ENCODE data around the gene MAT1A. TPM values are rescaled to one million over a fixed set of nuclear protein-coding genes. Genes with fewer than 3 reads are reported as not detected.

The MAT1A gene
- total RNA-seq, 1 experiment from 2014 or later, result 2.1 TPM

DNA sequence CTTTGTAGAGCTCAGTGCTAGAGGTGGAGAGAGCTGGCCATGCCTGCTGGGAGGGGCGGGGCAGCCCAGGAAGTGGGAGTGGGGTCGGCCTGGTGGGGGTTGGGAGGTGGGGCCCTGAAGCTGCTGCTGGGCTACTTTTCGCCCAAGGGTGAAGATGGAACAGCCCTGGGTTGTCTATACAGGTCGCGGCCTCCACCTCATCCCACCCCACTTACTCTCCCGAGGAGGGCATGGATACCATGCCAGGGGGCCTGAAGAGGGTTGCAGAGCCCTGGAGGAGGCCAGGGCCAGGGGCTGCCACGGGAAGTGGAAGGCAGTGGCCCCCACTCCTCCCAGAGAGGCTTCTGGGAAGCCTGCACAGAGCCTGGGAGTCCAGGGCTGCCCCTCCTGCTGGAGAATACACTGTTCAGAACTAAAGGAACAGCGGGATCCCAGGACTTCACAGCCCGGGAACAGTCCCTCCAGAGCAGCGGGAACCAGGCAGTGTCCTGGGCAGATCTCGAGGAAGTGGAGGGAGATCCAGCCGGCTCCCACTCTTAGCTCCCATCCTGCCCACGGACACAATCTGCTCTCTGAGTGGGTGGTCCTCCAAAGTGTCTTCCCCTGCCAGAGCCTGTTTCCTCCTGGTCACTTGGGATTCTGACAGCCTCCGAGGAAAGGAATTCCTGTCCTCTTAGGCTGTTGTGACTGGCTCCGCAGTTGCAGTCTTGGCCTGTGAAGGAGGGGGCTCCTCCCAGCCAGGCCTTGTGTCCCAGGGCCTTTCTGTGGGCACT is 23.5 kb downstream of the MAT1A start:
- peak; percentile 53 for DNase-seq
- Histone ChIP-seq H3K4me1 (ENCODE audit: insufficient read depth, low read length) (peaks cover 5% of the 10 kb centered on the region; the same call in 1 of the 2 replicates), H2AFZ (ENCODE audit: low read length) (no peak overlapping the region), H4K20me1 (ENCODE audit: control insufficient read depth, insufficient read depth, insufficient read length) (no peaks in the 10 kb centered on the region), H3K79me2 (ENCODE audit: insufficient read depth, low read length) (no peaks in the 10 kb centered on the region), H3K56ac (ENCODE audit: insufficient read length, low read depth, low read length) (no peak overlapping the region), H4K5ac (ENCODE audit: insufficient read length, low read depth, low read length) (no peak overlapping the region), H3K79me1 (ENCODE audit: insufficient read depth, low read depth, low read length, poor library complexity, severe bottlenecking) (no peaks in the 10 kb centered on the region), H3K14ac (ENCODE audit: insufficient read depth, low read length) (no peak overlapping the region), H2BK20ac (ENCODE audit: low read depth, low read length, poor library complexity, severe bottlenecking) (no peak overlapping the region), H2BK12ac (ENCODE audit: insufficient read length, low read depth, low read length) (no peak overlapping the region), H3K4me2 (ENCODE audit: insufficient read depth, insufficient read length, low read length) (no peak overlapping the region), H2BK5ac (ENCODE audit: insufficient read length, low read length) (no peak overlapping the region), H4K91ac (ENCODE audit: insufficient read length, low read depth, low read length) (no peak overlapping the region), H3T11ph (ENCODE audit: low read length) (no peak overlapping the region), H3K27ac (ENCODE audit: insufficient read length, low read depth, low read length) (no peak overlapping the region), H4K8ac (replicated peaks; ENCODE audit: insufficient read length, low read depth, low read length) (no peak overlapping the region), H3K9me3 (ENCODE audit: control insufficient read depth, low read depth, low read length) (no peaks in the 10 kb centered on the region), H2BK15ac (ENCODE audit: low read depth, low read length) (no peak overlapping the region), H3K9ac (ENCODE audit: extremely low read depth, insufficient read length, low read length) (no peak overlapping the region), H3K18ac (ENCODE audit: insufficient read length, low read depth, low read length) (peak overlapping the region; percentile 44), H3K4ac (ENCODE audit: low read depth, low read length) (no peak overlapping the region), H2AK5ac (ENCODE audit: insufficient read length, low read length) (no peak overlapping the region), H3K27me3 (ENCODE audit: insufficient read depth, low read length) (no peaks in the 10 kb centered on the region), H2BK120ac (ENCODE audit: low read depth, low read length, poor library complexity, severe bottlenecking) (no peak overlapping the region), H3K23me2 (ENCODE audit: insufficient read length, low read depth, low read length, poor library complexity, severe bottlenecking) (no peaks in the 10 kb centered on the region), H3K23ac (ENCODE audit: insufficient read length, low read depth, low read length) (no peak overlapping the region)
- Mint-ChIP-seq H3K36me3 (ENCODE audit: insufficient read depth in 1 of 3, low read depth in 3 of 3) (peaks cover 0 to 4% (median 0%) of the 10 kb centered on the region in 3 experiments; a peak in 4 of 7 replicates), H3K9me3 (peaks cover 8 to 12% of the 10 kb centered on the region in 2 experiments; a peak in 4 of 5 replicates), H3K4me3 (no peak overlapping the region; a peak in 1 of 5 replicates), H3K4me1 (peaks cover 9 to 20% of the 10 kb centered on the region in 2 experiments), H3K27ac (peak overlapping the region in 1 of 3 experiments; percentile 32; a peak in 1 of 7 replicates), H3K27me3 (ENCODE audit: low read depth) (peaks cover 5% of the 10 kb centered on the region)
- TF ChIP-seq, protein P1, sequence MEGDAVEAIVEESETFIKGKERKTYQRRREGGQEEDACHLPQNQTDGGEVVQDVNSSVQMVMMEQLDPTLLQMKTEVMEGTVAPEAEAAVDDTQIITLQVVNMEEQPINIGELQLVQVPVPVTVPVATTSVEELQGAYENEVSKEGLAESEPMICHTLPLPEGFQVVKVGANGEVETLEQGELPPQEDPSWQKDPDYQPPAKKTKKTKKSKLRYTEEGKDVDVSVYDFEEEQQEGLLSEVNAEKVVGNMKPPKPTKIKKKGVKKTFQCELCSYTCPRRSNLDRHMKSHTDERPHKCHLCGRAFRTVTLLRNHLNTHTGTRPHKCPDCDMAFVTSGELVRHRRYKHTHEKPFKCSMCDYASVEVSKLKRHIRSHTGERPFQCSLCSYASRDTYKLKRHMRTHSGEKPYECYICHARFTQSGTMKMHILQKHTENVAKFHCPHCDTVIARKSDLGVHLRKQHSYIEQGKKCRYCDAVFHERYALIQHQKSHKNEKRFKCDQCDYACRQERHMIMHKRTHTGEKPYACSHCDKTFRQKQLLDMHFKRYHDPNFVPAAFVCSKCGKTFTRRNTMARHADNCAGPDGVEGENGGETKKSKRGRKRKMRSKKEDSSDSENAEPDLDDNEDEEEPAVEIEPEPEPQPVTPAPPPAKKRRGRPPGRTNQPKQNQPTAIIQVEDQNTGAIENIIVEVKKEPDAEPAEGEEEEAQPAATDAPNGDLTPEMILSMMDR (conservative IDR thresholded peaks at IDR 0.05), result no peak
- no CpG with 5 or more reads among the region's 15 CpGs for WGBS (ENCODE audit: extremely low coverage, insufficient read length, low lambda C conversion rate)

All from H9 (cell line).